NCI-H146 treated with DMSO at 0.1 percent for 48 hours (cell line): ENCODE measurements around the gene PRKG1.

ENCODE experiments used
- DNase-seq: peaks from one replicate; lab custom pipeline; 2025; ENCODE audit not compliant: unreplicated experiment; lab: John Stamatoyannopoulos, UW

PRKG1 gene

DNA sequence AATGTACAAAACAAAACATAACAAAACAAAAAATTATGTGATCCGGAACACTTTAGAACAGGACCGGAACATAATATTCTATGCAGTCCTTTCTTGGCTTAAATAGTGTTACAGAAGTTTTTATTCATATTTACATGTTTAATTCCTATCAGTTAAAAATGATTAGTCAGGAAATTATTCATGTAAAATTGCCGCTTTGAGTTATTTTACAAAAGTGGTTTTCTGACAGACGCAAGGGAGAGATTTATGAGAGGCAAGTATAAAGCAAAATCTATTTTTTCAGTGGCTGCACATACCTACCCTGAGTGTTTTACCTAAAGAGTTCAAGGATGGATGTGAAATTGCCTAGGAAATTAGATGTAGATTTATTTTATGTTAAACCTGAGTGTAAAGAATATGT, 1009.1 kb downstream of the PRKG1 start:
- DNase-seq = no peak

DNA sequence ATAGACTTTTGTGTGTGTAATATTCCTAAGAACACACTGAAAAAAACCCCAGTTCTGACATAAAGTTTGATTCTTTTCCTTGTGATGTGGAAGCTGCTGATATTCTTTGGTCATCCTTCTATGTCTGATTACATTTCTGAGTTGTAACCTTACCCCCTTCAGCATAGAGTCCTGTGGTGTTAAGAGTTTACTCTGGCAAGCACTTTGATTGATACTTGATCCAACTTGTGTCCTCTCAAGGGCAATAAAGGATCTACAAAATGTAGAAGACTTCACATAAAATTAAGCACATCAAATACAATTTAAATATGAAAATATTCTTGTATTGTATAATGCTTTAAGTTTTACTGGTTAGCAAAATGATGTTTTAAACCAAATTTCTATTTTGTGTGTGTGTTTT, 1018.1 kb downstream of the PRKG1 start:
- no peak for DNase-seq

DNA sequence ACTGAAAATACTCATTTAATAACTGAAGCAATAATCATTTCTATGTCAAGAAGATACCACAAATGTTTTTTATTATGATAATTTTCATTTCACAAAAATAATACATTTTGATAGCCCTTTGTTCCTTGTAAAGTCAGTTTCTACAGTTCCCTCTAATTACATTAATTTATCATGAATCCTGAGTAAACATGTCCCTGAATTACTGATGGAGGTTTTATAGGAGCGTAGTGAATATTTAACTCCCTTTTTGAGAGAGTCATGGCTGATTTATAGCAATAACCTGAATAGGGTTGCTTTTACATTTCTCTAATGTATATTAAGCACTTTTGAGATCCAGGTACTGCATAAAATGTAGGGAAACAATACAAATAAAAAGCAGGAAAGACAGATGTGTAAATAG, 1023.8 kb downstream of the PRKG1 start:
- DNase-seq = no peak

DNA sequence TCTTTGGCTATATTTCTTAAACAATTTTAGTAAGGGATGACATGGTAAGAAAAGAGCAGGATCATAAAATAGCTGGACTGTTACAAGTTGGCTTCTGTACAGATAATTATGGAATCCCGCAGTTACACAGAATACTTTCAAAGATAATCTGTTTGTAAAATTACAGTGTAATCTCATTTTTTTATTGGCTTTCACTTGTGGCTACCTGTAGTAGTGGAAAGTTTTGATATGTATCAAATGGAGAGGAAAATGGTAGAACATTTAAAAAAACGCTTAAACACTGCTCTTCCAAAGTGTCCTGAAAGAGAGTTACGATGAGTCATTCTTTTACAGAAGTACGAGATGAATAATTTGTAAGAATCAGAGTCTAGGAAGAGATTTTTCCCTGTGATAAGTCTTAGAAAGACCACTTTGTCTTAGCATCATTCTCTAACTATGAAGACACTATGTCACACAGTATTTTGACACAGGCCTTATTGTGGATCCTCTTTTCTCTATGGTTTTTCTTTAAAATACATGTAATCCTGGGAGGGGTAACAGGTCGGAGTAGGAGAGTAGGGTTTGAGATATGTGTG, 1024.8 kb downstream of the PRKG1 start:
- no peak for DNase-seq

DNA sequence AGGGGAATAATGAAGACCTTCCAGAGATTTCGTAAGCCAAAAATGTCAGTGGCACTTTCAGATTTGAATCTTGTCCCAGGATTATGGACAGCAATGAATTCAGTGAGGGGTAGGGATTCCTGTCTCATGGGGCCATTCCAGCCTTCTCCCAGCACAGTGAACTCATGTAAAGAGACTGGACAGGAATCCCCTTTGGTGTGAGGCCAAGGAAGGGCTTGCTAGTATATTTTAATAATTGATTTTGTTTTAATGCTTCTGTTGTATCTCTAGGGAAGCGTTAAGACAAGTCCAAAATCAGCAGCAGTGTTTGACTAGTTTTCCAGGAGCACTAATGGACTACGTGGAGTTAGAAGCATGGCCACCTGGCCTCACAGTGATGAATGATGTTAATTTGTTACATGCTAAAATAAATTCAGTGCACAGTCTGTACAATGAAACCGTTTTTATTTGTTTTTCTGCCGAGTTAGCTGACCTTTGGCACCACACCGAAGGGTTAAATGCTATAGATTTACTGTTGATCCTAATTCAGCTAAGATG, 1025.8 kb downstream of the PRKG1 start:
- DNase-seq = no peak

DNA sequence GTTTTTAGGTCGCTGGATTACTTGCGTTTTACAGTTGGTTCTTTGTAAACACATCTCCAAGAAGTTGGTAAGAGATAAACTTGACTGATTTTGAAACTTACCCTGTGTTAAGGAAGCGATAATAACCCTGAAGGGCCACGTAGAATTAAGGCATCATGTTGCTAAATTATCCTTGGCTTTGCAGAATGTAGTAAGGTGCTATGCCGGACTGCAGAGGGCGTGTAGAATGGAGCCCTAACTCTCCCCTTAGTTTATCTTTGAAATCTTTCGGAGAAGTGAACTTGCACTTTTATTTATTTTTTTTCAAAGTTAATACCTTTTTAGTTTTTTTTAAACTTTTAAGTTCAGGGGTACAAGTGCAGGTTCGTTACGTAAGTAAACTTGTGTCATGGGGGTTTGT, 1031.0 kb downstream of the PRKG1 start:
- DNase-seq = no peak

DNA sequence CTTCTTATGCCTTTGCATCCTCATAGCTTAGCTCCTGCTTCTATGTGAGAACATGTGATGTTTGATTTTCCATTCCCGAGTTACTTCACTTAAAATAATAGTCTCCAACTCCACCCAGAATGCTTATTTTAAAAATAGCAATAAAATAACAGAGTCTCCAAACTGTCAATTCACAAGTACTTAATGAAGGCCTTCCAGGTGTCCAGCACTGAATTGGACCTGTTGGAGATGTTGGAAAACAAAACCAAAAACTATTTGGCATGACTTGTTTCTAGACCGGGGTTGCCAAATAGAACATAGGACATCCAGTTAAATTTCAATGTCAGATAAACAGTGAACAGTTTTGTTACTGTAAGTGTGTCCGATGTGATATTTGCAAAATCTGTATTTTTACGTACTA, 1031.7 kb downstream of the PRKG1 start:
- no peak for DNase-seq

DNA sequence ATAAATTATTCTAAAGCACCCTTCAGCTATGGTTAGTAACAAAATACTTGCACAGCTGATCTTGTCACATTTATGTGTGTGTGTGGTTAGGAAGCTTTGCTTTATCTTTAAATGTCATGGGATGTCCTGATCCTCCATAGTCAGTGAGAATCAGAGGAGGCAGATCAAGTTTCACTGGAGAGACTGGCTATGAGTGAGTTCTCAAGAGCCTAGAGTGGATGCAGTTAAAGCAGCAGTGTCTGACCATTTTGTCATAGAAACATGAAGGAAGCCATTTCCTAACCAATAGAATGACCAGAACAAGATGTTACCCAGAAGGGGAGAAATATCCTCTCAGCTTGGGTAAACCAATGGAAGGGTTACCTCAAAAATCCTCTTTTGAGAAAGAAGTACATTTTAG, 1032.6 kb downstream of the PRKG1 start:
- no peak for DNase-seq

DNA sequence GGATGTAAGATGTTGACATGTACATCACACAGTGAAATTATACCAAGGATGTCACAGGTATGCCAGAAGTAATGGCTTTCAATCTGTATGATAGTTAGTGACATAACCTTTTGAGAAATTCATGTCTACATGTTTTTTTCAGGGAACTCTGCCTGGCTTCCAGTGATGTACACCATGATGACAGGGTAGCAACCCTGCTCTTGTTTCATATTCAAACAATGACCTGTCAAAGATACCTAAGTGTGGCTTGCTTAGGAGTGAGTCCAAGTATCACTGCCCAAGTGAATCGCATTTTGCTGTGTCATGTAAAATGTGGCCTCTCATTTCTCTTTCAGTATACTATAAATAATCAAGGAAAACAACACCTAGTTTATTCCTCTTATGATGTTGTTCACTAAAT, 1033.9 kb downstream of the PRKG1 start:
- no peak for DNase-seq

DNA sequence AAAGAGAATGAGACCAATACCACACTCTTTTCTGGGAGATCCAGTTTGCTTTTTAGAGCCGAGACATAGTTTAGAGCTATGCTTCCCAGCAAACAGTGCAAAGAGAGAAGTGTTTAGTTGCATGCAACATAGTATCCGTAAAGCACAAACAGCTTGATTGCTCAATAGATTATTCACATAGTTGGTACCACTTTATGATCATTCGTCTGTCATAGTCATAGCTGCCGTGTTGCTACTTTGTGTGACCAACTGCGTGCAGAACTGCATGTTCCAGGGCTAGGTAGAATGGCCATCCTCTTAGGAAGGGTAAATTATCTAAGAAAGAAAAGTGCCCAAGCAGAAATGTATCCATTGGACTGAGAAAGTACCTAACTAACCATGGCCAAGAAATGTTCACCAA, 1036.3 kb downstream of the PRKG1 start:
- no peak for DNase-seq

DNA sequence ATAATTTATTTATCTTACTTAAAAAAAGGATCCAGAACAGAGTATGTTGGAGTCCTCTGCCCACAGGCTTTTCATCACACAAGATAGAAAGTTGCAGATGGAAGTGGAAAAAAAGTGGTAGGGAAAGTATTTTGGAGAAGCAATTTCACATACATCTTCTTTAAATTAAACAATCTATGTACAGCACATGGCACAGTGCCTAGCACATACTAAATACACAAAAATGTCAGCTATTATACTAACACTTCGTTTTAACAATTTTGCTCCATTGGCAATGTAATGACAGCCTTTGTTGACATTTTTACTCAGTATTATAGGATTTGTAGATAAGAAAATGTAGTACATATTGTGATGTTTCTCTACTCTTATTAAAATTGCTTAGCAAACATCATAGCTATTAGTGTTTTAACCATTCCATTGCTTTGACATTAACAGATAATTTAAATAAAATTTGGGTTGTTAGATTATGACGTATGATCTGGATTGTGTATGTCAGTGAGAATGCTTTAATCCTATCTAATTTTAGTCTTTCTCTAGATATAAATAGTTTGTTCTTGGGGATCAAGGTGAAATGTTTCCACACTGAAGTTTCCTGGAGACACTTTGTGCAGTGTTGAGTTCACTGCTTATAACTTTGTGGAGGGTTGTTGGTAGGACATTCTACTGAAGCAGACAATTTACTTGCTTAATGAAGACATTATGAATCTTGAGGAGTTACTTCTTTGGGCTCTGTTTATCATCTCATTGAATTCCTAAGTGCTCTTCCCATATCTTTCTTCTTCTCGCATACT, 1037.0 kb downstream of the PRKG1 start:
- DNase-seq = no peak

DNA sequence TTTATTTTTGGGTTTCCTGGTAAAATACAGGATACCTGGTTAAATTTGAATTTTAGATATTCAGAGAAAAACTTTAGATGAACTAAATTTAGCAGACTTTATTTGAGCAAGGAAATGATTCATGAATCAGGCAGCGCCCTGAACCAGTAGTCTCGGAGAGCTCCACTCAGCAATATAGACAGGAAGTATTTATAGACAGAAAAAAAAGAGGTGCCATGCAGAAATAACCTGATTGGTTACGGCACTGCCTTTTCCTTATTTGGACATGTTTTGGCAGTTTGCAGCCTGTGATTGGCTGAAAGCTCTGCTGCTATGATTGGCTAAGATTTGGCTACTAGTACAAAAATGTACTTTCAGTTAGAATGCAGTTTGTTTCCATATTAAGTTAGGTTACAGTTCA, 1041.5 kb downstream of the PRKG1 start:
- no peak for DNase-seq

DNA sequence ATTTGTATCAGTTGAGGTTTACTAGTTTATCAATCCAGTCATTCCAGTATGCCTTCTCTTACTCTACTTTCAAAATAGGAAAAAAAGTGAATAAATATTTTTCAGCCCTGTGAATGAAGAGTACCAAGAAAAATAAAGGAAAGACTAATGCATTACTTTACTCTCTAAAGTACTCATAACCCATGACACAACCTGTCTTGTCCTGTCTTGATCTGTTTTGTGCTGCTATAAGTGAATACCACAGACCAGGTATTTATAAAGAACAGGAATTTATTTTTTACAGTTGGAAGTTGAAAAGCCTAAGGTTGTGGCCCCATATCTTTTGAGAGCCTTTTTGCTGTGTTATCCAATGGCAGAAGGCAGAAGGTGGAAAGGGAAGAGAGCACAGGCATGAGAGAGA, 1045.2 kb downstream of the PRKG1 start:
- no peak for DNase-seq

DNA sequence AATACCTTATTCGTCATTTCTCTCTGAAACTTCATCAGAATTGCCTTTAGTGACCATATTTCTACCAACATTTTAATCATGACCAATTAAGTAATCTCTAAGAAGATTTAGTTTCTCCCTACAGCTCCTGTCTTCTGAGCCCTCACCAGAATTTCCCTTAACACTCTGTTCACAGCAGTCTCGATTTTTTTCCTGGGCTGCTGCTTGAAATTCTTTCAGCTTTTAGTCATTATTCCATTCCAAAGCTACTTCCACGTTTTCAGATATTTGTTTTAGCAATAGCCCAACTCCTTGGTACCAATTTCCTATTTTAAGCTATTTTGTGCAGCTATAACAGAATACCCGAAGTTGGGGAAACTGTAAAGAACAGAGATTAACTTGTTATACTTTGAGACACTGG, 1047.4 kb downstream of the PRKG1 start:
- DNase-seq = no peak

DNA sequence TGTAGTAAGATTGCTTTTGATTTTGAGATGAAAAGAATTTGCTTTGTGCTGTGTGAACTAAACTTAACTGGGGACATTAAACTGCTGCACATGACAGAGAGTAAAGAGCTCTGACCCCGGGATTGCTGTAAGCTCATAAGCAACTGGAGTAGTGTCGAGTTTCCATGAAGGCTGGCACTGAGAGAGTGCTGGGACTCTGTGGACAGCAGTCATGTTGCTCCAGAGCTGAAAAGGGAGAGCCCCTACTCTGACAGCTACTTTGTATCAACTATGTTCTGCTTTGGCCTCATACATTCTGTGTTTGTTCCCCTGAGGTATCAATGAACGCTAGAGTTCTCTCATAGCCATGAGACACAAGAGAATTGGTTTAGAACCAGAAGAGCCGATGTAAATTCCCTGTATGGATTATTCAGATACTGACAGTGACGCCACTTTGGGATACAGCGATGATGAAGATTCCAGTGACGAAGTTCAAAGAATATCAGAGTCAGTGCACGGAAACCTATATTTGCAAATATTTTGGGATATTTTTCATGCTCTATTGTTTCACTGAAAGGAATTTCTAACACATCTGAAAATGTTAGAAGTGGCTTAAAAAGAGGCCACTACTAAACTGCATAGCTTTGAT, 1053.9 kb downstream of the PRKG1 start:
- no peak for DNase-seq

DNA sequence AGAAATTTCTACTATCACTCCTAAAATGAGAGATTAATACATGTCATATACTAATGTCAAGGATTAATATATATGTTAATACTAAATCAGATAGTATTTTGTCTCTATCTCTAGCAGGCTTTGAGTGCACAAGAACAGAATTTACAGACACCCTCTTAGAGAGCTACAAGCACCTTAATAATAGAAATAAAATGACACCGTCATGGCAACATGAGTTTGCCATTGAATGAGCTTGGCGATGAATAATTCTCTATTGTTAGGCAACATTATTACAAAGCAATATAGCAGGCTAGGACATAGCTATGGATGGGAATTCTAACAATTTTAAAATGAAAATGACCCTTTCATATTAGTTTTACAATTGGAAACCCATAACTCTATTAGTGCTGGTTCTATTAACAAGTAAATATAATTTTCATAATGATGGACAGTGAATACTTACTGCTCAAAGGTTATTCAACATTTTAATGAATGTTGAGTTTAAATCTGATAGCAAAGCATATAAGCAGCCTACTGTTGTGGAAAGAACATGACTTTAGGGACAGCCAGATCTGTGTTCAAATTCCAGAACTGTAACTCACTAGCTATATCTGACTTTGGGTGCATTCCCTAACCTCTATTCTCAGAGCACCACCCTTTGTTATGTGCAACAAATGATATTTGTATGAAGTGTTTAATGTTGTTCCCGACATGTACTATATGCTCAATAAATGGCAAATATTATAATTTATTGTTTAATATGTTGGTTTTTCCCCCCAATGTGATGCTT, 1055.3 kb downstream of the PRKG1 start:
- no peak for DNase-seq

DNA sequence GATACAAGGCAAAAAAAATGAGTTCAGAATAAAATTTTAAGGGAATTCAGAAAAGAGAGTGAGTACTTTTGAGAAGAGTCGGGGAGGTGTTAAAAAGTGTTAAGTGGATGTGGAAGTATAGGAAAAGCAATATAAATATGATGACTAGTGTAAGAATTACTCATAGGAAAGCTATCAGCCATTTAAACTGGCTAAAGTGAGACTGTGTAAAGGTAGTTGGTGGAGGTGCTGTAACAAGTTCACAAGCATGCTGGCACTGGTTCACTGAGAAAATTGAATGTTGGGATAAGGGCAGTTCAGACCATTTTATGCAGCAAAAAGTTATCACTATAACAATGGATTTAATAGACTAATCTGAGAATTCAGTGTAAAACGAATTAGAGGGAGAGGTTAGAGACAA, 1060.8 kb downstream of the PRKG1 start:
- DNase-seq = no peak

DNA sequence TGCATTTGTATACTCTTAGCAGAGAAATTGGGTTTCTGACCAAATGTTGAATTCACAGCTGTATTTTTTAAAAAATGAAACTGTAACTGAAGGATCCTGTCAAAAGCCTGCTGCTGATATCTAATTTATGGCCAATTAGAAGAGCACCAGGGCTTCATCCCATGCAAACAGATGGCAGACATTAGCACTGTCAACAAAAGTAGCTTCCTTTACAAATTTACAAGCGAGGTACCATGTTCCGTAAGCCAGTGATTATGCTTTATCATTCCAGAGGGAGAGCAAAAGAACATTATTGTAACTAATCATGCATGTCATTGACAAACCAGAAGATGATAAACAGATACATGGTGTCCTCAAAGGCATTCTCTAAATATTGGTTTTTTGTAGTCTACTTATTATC, 1062.6 kb downstream of the PRKG1 start:
- DNase-seq = no peak

DNA sequence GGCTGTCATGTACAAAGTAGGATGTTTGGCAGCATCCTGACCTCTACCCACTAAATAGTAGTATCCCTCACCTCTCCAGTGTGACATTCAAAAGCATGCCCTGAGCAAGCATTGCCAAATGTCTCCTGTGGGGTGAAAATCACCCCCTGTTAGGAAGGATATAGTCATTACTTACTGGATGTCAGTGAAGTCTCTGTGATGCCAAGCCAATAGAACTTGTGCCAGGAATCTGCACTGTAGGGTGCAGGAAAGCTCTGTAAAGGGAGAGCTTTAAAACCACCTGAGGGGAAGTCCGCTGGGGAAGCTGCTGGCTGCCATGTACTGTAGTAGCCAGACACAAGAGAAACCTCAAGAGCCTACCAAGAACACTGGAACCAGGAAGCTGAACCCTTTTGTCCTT, 1069.1 kb downstream of the PRKG1 start:
- no peak for DNase-seq

DNA sequence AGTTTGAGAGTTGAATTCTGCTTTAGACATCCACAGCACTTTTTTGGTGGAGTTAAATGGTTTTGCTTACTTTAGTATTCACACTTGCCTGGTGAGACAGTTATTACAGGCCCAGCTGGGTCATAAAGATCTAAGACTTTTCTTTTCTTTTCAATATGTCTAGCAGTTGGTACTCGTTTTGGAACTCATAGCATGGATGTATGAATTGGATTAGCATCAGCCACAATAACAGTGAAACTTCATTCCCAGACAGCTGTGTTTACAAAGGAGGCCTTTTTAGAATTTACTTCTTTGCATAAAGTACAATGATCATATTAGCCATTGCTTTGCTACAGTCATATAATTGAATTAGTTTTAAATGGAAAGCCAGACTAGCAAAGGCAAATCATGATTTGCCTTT, 1071.3 kb downstream of the PRKG1 start:
- no peak for DNase-seq

DNA sequence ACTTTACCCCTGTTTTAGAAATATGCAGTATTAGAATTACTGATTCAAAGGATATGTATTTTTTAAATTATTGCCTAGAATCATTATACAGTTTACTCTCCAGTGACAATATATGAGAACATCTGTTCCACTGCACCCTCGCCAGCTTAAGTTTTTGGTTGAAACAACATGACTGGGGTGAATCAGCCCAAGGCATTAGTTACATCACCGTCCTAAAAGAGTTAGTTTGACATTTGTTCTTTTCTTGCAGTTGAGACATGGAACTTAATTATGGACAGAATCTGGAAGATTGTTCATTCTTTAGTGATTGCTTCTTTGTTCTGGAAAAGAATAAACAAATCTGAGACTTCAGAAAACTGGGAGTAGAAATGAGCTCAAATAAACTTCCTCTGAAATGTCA, 1072.5 kb downstream of the PRKG1 start:
- no peak for DNase-seq

DNA sequence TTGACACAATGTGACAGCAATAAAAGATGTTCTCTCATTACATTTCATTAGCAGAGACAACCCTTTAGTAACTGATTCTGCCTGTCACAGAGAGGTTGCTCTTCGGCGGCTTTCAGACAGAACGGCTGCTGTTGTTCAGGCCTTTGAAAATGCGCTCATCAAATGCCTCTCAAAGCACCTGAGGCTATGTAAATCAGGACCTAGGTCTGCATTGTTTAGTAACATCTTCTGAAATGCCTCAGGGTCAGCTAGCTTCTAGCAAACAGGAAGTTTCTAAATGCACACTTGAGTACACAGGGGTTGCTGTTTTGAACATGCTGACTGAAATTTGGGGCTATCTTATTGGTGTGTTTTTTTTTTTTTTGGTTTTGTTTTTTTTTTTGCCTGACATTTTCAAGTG, 1096.5 kb downstream of the PRKG1 start:
- no peak for DNase-seq
